Left lobe of liver (tissue), 2 donors: ENCODE measurements around the gene L2HGDH. TPM values are rescaled to one million over a fixed set of nuclear protein-coding genes. Genes with fewer than 3 reads are reported as not detected.

ENCODE experiments used
- ATAC-seq: fragments of 200-7000 bp; cut with Tn5 transposase; one replicate; pipeline ENCODE4 v1.9.1; 2020; ENCODE audit warnings: mild to moderate bottlenecking, moderate library complexity
- DNase-seq: peaks from one replicate; pipeline ENCODE4 v3.0.0-alpha.2; 2020; ENCODE audit warnings: low spot score
- total RNA-seq: library from RNA; stranded (reverse); gene quantifications from one replicate; pipeline ENCODE4 v1.2.1, GENCODE V29; 2021
- donor health status: DM: no; HTN: no; CAD: no; lungs with moderate emphysema.
- donor health status: DM: no; HTN: yes; CAD: no.

The L2HGDH gene
- total RNA-seq, 1 donor from 2014 or later, result 9.2 TPM

- peak; percentile 92 for ATAC-seq
These were observed 80.4 kb downstream of the L2HGDH start, which contains the start of gene SOS2 for GRCh38 chr14:50231475-50232275. TSS of gene SOS2 (minus strand) at chr14:50231578. CDS start at chr14:50231283, 295 bp downstream.

DNA sequence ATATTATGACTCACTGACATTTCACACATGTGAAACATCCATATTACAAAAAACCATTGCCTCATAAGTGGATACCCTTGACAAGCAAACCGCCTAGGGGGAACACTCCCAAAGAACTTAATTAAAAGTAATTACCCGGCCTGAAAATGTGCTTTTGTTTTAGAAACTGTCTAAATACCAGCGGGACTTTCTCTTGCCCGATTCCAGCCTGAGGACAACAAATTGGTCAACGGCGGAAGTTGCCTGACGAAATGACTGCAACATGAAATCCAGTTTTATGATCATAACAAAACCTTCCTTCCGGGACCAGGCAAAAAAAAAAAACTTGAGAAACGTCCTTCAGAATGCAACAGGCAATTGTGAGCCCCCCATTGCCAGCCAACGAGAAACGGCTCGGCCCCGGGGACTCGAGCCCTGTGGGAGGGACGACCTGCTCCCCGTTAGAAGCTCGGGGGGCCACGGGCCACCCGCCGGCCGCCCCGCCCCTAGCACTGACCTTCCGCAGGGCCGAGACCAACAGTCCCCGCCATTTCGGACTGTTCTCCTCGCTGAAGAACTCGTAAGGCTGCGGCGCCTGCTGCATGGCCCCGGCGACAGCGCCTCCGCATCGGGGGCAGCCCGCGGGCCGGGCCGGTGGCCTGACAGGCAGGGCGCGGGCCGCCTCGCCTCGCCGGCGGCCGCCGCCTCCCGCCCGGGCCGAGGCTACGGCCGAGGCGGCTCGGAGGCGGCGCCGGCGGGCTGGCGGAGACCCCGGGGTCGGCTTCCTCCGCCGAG lies 81.1 kb downstream of the L2HGDH start:
- ATAC-seq, result peak; percentile 37
- peak; percentile 70 for DNase-seq

More at GRCh38 chr14:50231475-50232275, 80.4 kb downstream of the L2HGDH start, which contains the start of gene SOS2:
- peak; percentile 91 for DNase-seq

DNA sequence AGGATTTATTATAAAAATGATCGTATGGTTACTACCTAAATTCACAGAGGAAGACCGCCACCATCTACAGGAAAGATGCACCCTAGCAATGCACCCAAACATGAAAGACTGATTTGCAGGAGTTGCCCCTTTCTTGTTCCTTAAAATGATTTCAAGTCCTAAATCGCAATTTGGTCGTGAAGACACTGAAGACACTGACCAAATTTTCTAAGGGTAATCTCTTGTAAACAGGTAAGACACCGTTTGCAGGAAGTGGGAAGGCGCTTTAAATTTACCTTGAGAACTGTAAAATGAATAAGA lies 81.7 kb downstream of the L2HGDH start:
- DNase-seq, result no peak
- ATAC-seq, result no peak

DNA sequence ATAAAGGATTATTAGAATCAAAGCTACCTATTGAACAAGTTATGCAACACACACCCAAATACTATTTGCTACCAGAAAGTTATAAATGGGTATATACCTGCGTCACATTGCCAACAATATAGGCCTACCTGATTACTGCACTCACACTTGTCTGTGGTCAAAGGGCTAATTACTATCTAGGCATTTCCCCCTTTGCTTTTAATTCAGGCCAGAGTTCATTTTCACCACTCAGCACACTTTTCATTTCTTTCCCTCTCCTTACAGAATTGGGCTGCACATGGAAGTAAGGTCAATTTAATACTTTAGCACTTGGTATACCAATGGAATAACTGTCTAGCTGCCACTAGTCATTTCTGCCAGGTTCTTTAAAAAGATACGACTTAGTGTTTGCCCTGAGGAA lies 82.3 kb downstream of the L2HGDH start:
- ATAC-seq, result no peak
- DNase-seq, result no peak

DNA sequence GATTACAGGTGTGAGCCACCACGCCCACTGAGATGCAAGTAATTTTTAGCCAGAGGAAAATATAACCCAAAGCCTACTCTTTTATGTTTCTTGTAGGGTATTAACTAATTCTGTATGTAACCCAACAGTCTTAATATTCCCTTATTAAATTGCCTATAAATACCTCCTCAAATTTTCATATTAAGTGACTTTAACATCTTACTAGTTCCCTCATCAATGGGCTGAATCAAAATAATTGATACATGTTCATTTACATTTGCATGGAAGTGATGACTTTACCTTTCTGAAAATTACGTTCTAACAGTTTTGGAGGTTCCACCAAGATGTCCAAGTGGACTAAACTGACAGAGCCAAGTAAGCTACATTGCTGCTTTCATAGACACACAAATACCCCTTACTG lies 83.7 kb downstream of the L2HGDH start:
- ATAC-seq, result no peak
- DNase-seq, result no peak

GRCh38 chr14:50225974-50226297 lies 86.1 kb downstream of the L2HGDH start:
- ATAC-seq, result no peak
- DNase-seq, result no peak

DNA sequence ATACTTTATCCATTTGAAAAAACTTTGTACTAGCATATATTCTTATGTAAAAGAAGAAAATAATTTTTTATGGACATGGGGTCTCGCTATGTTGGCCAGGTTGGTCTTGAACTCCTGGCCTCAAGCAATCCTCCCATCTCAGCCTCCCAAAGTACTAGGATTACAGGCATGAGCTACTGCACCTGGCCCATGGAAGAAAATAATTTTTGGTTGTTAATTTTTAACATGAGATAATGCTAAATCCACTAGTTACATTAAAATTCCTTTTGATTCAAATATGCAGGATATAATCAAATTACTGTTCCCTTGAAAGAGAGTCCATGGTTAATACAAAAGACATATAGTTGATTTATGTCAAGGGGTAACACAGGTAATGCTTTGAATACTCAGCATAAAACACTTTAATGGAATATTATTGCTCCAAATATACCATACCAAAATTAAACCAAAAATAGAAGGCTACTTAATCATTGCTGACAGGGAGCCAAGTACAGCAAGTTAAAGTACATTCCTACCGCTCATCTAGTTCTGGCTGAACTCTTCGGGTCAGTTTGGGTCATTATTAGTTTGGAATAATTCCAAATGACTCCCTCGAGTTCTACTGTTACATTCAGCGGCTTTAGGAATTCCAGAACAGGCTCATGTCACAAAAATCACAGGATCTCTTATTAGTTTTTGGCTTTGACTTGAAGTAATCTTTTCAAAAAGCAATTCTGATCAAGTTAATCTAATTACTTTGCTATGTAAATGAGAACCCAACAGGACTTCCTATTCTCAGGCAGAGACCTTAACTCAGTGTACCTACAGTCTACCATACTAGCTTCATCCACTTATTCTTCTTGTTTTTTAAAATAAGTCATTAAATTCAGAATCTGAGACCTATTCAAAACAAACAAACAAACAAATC lies 86.7 kb downstream of the L2HGDH start:
- DNase-seq, result no peak
- peak; percentile 92 for ATAC-seq

DNA sequence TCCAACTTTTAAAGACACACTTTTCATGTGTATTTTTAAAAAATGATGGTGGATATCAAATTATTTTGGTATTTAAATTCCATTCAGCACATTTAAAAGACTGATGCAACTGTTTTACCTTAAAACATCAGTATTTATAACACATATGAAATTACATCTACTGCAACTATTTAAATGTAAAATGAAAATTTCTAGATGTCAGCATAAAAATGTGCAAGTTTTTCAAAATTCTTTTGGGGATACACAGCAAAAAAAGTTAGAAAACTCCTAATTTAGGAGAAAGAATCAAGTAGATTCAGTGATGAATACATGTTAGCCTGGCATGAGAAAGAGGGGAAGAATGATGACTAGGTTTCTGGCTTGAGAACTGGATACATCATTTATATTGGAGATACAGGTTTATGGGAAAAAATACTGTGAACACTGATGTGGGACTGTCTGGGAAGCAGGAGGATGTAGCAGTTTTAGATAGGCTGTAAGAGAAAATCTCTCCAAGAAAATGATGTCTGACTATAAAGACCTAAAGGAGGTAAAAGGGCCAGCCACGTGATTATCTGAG lies 89.9 kb downstream of the L2HGDH start:
- ATAC-seq (no peak), DNase-seq (no peak)

GRCh38 chr14:50218501-50218900 lies 93.5 kb downstream of the L2HGDH start:
- ATAC-seq, result no peak
- no peak for DNase-seq

- no peak for DNase-seq
- no peak for ATAC-seq
These were observed 96.6 kb downstream of the L2HGDH start for GRCh38 chr14:50215416-50215815.

GRCh38 chr14:50213795-50214194 lies 98.2 kb downstream of the L2HGDH start:
- ATAC-seq (no peak), DNase-seq (no peak)

DNA sequence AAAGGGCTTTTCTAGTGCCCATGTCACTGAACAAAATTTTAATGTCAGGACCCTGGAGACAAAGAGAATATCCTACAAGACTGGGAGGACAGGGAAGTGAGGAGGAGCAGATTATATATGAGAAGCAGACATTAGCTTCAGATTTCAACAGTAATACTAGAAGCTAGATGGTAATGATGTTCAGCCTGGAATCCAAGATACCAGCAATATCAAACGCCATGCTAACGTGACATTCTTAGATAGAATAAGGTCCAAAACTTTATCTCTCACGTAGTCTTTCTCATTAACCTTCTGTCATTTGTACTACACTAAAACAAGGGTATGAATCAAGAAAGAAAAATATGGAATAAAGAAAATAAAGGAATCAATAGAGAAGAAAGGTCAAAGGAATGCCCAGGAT lies 99.3 kb downstream of the L2HGDH start:
- ATAC-seq (no peak), DNase-seq (no peak)

GRCh38 chr14:50210074-50210473 lies 102.0 kb downstream of the L2HGDH start:
- DNase-seq (no peak), ATAC-seq (peak; percentile 45)

DNA sequence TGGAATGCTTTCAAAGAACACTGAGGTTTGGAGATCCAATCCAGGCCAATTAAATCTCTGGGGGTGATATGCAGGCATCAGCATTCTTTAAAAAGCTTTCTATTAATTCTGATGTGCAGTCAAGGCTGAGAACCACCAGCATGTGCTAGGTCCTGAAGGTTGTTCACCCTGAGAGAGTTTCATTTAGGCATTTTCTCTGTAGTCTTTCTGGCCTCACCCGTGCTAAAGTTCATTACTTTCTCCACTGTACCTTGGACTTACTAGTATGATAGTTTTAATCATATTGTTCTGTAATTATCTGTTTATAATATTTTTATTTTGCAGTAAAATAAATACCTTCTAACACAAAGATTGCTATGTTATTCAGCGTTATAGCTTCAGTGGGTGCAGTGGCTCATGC lies 113.5 kb downstream of the L2HGDH start:
- no peak for DNase-seq
- peak; percentile 41 for ATAC-seq

- no peak for DNase-seq
These were observed 120.5 kb downstream of the L2HGDH start for GRCh38 chr14:50191499-50191898.

More at GRCh38 chr14:50191499-50191898, 120.5 kb downstream of the L2HGDH start:
- no peak for ATAC-seq

Other genes starting within 250 kb of the L2HGDH start
- 3.8 TPM for gene VCPKMT, start 195.7 kb downstream of the L2HGDH start, total RNA-seq
- 9.9 TPM for gene SOS2, start 80.7 kb downstream of the L2HGDH start, total RNA-seq
- 8.0 TPM for gene DMAC2L, start 95 bp upstream of the L2HGDH start, total RNA-seq
- gene CDKL1, start 84.7 kb upstream of the L2HGDH start, total RNA-seq, result 0.81 TPM
- gene MAP4K5, start 220.3 kb upstream of the L2HGDH start, total RNA-seq, result 10.0 TPM
- gene ATL1, start 247.9 kb upstream of the L2HGDH start, total RNA-seq, result 0.48 TPM